HG02588 (cell line): ENCODE data around the gene RNF208.

ENCODE experiments used
- ATAC-seq: cut with Tn5 transposase; IDR thresholded peaks from one replicate; pipeline ENCODE4 v1.9.1; 2021; ENCODE audit warnings: mild to moderate bottlenecking, moderate library complexity; ENCODE audit not compliant: unreplicated experiment

RNF208 gene

DNA sequence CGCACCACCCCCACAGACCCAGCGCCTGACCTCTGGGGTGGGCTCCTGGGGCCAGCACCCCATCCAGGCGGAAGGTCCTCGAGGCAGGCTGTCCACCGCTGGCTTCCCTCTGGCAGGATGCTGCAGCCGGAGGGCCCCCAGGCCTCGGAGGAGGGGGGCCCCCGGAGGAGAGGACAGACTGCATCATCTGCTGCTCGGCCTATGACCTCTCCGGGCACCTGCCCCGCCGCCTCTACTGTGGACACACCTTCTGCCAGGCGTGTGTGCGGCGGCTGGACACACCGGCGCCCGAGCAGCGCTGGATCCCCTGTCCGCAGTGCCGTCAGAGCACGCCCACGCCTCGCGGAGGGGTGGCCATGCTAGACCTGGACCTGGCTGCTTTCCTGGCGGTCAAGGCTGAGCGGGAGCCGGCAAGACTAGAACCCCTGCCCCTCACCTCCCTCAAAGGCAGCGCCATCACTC lies 6.5 kb upstream of the RNF208 start:
- ATAC-seq: no peak

DNA sequence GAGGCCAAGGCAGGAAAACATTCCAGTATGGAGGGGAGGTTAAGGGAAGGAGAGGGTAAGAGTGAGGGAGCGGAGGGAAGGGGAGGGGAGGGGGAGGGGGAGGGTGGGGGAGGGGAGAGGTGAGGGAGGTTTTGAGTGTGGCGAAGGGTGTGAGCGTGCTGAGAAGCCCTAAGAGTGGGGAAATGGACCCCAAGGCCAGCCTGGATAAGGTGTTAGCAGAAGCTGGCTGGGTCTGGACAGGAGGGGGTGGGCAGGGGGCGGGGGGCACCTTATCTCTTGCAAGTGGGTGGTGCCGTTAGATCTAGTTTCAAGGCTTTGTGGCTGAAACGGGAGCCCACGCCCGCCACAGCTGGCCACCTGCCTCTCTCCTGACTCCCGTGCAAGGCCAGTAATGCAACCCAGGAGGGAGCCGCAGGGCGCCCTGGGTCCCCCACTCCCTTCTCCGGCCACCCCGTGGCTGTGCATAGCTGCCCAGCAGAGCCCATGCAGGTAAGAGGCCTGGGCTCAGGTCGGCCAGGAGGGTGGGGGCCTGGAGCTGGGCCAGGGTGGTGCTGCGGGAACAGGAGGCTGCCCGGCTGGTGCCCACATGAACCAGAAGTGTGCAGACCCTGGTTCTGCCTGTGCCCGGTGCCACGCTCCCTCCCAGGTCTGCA lies 5.9 kb upstream of the RNF208 start:
- no peak for ATAC-seq

DNA sequence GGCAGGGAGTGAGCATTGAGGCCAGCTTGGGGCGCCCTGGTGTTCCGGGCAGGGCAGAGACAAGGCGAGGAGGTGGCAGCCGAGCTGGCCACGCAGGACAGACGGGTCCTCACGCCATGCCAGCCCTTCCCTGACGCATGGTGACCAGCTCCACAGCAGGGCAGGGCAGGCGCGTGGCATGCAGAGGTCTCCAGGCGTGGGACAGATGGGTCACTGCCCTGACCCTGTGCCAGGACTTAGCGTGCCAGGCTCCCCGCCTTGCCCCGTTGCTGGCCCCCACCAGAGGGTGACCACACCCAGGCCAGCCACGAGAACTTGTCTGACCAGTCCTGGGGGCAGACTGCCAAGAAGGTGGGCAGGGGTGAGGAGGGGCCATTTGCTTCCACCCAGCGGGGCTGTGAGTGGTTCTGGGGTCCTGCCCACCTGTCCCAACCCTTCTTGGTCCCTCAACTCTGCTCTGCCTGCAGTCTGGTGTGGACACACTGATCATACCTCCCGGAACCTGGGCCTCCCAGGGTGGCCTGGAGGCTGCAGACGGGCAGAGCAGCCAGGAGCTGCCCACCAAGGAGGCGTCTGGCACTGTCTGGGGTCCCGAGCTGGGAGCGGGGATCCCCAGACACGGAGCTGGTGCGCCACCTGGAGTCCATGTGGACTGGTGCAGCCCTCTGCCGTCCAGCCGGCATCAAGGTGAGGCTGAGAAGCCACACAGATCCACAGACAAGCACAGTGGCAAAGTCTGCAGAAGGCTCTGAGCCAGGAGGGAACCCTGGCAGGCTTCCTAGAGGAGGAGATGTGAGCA lies 5.2 kb upstream of the RNF208 start, which contains the start of gene RNF224:
RNF224 (plus strand) TSS at position 449 of the 799 bp plus-strand sequence. CDS start 834 bp downstream, outside the sequence.
- no peak for ATAC-seq

DNA sequence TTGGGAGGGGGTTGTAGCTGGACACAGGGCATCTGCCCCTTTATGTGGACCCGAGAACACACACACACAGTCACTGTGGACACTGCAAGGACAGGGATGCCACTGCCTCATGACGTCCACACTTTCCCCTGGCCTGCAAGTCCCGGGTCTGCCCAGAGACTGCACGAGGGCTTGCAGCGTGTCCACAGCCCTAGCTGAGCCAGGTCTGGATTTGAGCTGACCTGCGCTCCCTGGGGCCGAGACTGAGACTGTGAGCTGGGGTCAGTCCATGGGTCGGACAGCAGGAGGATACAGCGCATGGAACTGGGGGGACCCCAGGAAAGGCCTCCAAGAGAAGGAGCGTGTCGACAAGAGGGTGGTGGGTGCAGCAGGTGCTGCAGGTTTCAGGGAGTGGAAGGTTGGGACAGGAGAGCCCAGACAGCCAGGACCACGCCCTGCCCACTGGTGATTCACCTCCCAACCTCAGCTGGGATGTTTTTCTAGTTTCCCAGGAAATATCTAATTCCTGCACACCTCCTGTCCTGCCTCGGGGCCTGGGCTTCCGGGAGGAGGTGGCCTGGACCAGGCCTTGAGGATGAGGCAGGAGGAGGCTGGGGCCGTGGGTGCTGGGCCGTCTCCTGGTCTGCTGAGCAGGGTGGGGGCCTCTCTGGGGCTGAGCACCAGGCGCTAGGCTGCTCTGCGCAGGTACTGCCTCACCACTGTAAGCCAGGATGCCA lies 4.5 kb upstream of the RNF208 start:
- ATAC-seq: no peak

DNA sequence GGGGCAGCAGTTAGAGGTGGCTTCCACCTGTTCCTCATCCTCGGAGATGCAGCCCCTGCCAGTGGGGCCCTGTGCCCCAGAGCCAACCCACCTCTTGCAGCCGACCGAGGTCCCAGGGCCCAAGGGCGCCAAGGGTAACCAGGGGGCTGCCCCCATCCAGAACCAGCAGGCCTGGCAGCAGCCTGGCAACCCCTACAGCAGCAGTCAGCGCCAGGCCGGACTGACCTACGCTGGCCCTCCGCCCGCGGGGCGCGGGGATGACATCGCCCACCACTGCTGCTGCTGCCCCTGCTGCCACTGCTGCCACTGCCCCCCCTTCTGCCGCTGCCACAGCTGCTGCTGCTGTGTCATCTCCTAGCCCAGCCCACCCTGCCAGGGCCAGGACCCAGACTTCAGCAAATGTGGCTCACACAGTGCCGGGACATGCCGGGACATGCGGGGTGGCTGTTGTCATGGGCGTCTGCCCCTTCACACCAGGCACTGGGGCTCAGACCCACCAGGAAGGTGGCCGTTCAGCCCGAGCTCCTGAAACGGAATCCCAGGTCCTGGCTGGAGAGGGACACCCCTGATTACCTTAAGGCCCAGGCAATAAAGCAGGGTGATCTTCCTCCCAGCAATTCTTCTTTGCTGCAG lies 3.8 kb upstream of the RNF208 start:
- no peak for ATAC-seq

DNA sequence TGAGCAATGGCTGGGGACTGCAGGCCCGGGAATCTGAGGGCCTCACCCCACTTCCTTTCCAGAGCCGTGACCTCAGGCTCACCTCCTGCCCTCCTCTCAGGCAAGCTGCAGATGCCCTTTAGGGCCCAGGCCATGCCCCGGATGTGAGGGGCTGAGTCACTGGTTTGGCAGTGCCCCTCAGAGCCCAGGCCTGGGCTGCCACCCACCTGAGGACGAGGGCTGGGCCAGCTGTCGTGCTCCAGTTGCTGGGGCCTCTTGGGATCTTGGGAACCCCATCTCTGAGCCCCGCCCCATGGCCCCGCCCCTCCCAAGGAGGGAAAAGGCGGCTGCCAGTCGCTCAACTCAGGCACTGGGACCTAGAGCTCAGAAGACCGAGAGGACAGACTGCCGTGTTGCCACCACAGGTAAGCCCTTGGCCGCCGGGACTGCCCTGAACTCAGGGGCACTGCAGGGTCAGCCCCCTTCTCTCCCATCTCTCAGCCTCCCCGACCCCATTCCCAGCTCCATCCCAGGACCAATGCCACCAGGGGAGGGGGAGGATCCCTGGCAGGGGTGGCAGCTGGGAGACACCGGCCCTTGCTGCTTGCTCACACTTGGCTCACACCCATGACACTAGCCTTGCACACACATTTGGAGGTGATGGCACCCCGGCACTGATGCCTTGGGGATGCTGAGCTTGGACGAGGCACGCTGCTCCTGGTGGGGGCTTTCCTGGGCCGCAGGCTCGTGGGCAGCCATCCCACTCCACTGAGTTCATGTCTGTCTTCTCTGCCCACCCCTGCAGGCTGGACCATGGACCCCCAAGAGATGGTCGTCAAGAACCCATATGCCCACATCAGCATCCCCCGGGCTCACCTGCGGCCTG lies 3.0 kb upstream of the RNF208 start, which contains the start of gene CYSRT1:
CYSRT1 (plus strand) TSS at position 345 of the 865 bp plus-strand sequence; CDS start at position 793, 448 bp downstream.
- no peak for ATAC-seq

DNA sequence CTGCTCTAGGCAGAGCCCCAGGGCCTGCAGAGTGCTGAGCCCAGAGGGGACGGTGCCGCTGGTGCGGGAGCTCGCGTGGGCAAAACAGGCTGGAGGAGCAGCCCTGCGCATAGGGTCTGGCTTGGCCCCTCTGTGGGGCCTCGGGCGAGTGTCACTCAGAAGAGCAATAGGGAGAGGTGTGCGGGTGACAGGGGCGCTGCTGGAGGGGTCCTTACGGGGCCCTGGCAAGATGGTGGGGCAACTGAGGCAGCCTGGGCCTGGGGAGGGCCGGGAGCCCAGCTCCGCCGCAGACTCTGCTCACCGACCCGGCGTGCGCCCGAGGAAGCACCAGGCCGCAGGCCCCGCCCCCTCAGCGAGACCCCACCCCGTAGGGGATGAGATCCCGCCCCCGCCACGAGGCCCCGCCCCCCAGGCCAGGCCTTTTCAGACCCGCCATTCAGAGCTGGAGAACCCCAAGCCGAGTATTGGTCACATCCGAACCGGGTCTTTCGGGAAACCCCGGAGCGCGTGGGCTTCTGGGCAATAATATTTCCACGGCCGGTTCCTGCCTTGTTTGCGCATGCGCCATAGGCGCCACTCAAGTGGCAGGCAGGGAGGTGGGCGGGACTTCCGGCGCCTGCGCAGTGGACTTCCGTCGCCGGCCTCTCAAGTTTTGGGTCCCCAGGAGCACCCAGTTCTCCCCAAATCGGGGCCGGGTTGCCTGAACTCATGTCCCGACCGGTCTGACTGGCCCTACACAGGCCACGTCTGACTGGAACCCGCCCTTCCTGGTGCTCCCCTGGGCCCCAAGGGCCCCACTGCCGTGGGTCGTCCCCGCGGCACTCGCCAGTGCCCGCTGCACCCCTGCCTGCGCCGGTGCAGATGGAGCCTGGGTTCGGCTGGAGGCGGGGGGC lies 1.3 kb upstream of the RNF208 start:
- ATAC-seq: peak; percentile 67

DNA sequence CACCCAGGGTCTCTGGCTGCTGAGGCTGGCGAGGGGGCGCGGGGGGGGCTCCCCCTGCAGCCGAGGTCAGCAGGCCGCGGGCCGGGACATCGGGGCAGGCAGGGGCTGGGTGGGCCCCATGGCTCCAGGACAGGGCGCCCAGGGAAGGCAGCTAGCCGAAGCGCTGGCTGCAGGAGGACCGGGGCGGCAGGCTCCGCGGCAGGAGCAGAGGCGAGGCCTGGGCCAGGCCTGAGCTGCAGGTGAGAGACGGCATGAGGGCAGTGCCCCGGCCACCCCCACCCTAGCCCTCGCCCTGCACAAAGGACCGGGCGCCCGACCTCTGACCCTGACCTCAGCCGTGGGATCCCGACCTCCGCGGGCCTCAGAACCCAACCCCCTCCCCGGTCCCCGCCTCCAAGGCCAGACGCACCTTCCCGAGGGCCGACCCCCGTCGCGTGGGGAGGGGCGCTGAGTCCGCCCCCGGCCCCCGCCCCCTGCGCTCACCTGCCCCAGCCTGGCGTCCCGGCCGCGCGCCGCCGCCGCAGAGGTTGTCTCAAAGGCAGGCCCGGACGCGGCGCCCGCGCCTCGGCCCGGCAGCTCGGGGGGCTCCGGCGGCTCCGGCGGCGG lies 431 bp downstream of the RNF208 start:
- no peak for ATAC-seq

DNA sequence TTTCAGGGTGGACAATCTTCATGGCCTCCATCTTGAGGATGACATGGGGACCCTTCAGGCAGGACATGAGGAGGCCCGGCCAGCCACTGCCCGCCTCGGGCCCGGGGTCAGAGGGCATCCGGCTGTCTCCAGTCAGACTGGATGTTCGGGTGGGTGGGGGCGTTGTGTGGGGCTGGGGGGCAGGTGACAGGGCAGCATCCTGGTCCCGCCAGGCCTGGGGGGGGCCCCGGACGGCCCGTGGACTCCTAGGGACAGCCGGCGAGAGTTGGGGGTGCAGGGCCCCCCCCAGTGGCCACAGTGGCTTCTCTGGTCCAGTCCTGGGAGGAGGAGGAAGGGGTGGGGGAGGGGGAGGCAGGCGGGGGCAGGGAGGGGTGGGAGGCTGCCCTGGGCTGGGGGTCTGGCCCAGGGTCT lies 940 bp downstream of the RNF208 start:
- no peak for ATAC-seq

DNA sequence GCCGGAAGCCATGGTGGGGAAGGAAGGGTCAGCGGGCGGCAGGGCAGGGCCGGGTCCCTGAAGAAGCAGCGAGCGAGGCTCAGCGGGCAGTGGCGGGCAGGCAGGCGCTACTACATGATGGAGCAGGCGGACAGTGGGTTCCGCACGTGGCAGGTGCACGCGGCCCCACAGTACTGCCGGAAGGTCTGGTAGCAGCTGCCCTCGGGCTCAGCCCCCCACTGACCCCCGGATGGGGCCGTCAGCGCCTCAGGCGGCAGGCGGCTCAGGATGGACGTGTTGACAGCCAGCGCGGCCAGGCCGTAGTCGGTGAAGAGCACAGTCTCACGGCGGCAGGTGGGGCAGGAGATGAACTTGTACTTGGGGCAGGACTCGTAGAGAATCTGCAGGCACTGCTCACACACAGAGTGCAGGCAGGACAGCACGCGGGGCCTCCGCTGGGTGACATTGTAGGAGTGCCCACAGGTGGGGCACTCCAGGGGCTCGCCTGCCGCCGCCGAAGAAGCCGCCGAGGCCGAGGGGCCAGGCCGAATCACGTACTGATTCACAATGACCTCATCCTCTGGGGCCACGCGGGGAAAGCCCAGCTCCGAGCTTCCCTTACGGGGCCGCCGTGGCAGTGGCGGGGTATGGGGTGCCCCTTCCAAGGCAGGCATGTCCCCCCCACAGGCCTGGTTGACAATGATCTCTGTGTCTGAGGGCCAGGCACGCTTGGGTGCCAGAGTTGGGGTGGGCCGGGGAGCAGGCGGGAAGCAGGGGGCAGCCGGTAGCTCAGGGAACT lies 1.5 kb downstream of the RNF208 start:
- no peak for ATAC-seq

DNA sequence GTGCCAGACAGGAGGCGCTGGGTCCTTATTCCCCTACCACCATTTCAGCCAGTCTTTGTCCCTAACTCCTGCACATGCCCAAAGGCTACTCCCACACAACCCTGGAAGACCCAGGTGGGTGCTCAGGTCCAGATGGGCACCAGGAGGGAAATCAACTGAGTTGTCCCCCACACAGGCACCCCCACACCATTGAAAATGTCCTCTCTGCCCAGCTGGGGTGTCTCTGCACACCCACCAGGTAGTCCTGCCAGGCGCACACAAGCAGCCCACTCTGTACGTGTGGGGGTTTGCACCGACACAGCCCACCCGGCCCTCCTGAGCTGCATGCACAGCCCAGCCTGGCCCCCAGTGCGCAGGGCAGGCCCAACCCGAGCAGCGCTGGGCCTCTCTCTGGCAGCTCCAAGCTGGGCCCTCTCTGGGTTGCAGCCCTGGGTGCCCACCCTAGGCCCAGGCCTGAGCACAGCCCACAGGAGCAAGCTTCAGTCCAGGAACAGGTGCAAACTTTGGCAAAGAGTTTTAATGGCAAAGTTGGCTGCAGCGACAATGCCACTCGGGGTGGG lies 2.2 kb downstream of the RNF208 start:
- ATAC-seq: no peak

DNA sequence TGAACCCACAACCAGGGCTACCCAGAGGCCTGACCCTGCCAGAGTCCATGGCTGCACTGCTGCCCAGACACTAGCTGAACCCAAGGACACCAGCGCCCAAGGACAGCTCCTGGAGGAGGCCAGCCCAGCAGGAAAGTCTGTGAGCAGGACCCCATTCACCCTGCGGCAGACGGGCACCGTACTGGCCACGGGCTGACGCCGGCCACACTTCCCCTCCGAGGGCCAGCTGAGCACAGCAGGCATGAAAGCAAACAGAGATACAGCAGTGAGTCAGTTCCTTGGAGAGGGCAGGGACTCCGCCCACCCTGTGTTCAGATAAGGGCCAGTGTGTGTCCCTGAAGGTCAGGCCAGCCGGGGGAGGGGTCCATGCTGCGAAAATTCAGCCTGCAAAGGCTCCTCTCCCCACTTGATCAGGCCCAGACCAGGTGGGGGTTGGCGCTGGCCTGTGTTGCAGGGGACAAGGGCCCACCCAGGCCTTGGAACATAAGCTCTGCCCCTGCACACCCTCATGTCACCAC lies 3.2 kb downstream of the RNF208 start:
- ATAC-seq: no peak

DNA sequence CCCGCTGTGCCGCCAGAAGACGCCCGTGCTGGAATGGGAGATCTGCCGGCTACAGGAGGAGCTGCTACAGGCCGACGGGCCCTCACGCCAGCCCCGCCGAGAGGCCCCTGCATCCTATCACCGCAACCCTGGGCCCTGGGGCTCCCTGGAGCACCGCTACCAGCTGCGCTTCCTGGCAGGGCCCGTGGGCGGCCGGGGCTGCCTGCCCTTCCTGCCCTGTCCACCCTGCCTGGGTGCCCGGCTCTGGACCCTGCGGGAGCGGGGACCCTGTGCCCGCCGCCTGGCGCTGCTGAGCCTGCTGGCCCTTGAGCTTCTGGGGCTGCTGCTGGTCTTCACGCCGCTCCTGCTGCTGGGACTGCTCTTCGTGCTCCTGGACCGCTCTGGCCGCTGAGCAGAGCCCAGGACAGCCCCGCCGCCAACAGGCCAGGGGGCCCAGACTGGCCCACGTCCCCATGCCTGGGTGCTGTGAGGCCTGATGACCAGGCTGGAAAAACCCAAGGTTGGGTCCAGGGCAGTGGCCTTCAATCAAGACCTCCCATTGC lies 3.8 kb downstream of the RNF208 start:
- no peak for ATAC-seq

DNA sequence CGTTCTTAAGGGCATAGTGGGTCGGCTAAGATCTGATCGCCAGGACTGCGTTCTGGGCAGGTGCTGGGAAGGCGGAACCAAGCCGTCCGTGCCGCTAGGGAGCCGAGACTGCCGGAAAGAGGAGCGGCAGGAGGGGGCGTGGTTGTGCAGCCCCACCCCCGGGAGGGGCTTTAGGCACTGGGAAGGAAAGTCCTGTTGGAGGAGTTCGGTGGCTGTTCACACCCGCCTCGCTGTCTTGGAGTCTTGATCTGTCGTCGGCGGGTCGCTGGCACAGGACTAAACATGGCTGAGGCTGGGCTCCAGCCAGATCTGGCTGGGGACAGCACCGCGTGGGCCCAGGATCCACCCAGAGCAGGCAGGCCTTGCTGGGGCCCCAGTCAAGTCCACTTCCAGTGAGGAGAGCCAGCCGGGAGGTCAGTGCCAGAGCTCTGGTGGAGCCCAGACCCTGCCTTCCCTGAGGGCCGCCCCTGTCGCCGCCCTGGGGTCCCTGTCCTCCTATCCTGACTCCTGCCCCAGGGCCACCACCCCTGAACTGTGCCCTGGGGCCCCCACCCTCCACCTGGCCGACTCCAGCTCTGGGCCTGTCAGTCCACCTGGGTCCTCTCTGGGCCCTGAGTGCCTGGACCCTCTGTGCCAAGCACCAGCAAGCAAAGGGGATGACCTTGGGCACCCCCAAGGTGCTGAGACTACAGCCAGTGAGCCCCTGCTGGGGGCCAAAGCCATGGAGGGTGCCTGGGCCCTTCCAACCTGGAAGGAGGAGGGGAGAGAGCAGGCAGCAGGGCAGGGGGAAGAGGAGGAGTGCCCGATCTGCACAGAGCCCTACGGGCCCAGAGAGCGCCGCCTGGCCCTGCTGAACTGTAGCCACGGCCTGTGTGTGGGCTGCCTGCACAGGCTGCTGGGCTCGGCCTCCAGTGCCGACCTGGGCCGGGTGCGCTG lies 4.5 kb downstream of the RNF208 start:
- ATAC-seq: no peak

DNA sequence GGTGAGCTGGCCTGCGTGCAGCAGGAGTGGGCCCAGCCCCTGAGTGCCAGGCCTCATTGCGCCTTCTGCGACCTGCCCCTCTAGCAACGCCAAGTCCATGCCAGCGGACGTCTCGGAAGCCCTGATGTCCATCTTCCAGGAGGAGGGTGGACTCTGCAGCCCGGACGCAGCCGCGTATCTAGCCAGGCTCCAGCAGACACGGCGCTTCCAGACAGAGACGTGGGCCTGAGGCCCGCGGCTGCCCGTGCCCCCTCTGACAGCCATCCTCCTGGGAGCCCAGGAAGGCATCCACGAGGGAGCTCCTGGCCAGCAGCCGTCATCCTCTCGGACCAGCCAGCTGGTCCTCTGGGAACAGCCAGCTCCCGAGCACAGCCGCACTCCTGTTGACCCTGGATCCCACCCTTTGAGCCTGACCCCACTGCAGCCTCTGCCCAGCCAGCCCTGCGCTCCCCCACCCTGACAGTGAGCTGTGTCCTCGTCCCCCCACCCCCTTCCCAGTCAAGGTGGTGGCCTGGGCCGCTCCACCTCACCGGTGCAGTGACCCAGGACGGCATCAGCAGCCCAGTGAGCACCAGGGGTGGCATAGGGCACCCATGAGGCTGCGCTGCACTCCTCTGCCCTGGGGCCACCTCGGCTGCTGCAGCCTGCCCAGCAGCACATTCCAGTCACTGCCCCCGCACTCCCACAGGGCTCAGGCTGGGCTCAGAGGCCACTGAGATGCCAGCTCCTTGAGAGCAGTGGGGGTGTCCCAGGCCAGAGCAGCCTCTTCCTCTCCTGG lies 5.7 kb downstream of the RNF208 start:
- no peak for ATAC-seq
